GM12878 (cell line): Measurements from ENCODE around the gene IMMP2L. TPM values are rescaled to one million over a fixed set of nuclear protein-coding genes. Genes with fewer than 3 reads are reported as not detected.

Source experiments
- ATAC-seq: fragments of 200-7000 bp; cut with Tn5 transposase; 3 replicates; pipeline ENCODE4 v1.9.1; 2020; ENCODE audit warnings: mild to moderate bottlenecking, moderate library complexity
- BruUV-seq: library from RNA; stranded (reverse); fragments of 400-500 nt; replicated peaks from 2 replicates; lab custom pipeline; 2021; lab: Mats Ljungman, UMichigan
- CTCF ChIA-PET: fragments of 300-600 bp; sonication (Branson Sonifier 250); formaldehyde crosslinking; extraction: SDS; loops from one replicate; lab custom pipeline; 2021; ENCODE audit warnings: inconsistent platforms; lab: Yijun Ruan, JAX
- POLR2A ChIA-PET: fragments of 350-600 bp; formaldehyde crosslinking; extraction: SDS; loops from one replicate; lab custom pipeline; 2021; ENCODE audit warnings: inconsistent platforms; lab: Charles Lee
- RAD21 ChIA-PET: fragments of 300-600 bp; sonication (Branson Sonifier 250); formaldehyde crosslinking; loops from one replicate; lab custom pipeline; 2023; ENCODE audit warnings: antibody characterized with exemption; ENCODE audit not compliant: unreplicated experiment; lab: Charles Lee
- SMC1A ChIA-PET: fragments of 300-600 bp; sonication (Branson Sonifier 250); formaldehyde crosslinking; loops from one replicate; lab custom pipeline; 2023; ENCODE audit not compliant: unreplicated experiment, uncharacterized antibody; lab: Charles Lee
- DNase-seq: peaks from one replicate; pipeline ENCODE4 v3.0.0-alpha.2; 2011; ENCODE audit warnings: low read depth, low spot score
- FAIRE-seq: peaks from 3 replicates; lab custom pipeline; 2011; peaks lifted over from hg19 to GRCh38; lab: Jason Lieb, UNC
- H2AFZ ChIP-seq: 2 replicates; pipeline ENCODE4 v1.6.0; 2011; ENCODE audit warnings: low read depth, low read length, control low read depth; ENCODE audit not compliant: control insufficient read depth
- H3K27ac ChIP-seq: 2 replicates; pipeline ENCODE4 v1.5.1; 2011; ENCODE audit warnings: control low read depth; ENCODE audit not compliant: control insufficient read depth, insufficient read depth
- H3K27me3 ChIP-seq, 2 experiments: replicated peaks in 1 of 2; 2 replicates each; pipeline versions ENCODE4 v1.6.0 to v1.6.1; 2011; ENCODE audit warnings: low read length in 1 of 2; ENCODE audit not compliant: control insufficient read depth in 2 of 2, insufficient read depth in 2 of 2
- H3K36me3 ChIP-seq, 2 experiments: 2 replicates each; pipeline ENCODE4 v1.5.1; 2011; ENCODE audit warnings: low read length in 1 of 2; ENCODE audit not compliant: control insufficient read depth in 2 of 2, insufficient read depth in 2 of 2
- H3K4me1 ChIP-seq: 2 replicates; pipeline ENCODE4 v1.6.1; 2011; ENCODE audit warnings: mild to moderate bottlenecking, low read length, moderate library complexity, mixed read lengths; ENCODE audit not compliant: control insufficient read depth, insufficient read depth
- H3K4me2 ChIP-seq: 2 replicates; pipeline ENCODE4 v1.6.0; 2011; ENCODE audit warnings: control low read depth; ENCODE audit not compliant: control insufficient read depth, insufficient read depth
- H3K4me3 ChIP-seq: fragments of 200-600 bp; sonication (generic); 2 replicates; pipeline ENCODE4 v1.5.1; 2016
- H3K79me2 ChIP-seq: 2 replicates; pipeline ENCODE4 v1.6.0; 2011; ENCODE audit warnings: low read length; ENCODE audit not compliant: control insufficient read depth, insufficient read depth
- H3K9ac ChIP-seq: 2 replicates; pipeline ENCODE4 v1.8.0; 2011; ENCODE audit warnings: low read length, control low read depth, mixed read lengths; ENCODE audit not compliant: control insufficient read depth, insufficient read depth
- H3K9me3 ChIP-seq: replicated peaks from 3 replicates; pipeline ENCODE4 v1.5.1; 2011; ENCODE audit warnings: mild to moderate bottlenecking, low read length; ENCODE audit not compliant: control insufficient read depth, insufficient read depth
- H4K20me1 ChIP-seq: 2 replicates; pipeline ENCODE4 v1.6.0; 2011; ENCODE audit not compliant: control insufficient read depth, insufficient read depth
- ATF7 ChIP-seq: fragments of 450-650 bp; IDR thresholded peaks from 2 replicates; pipeline ENCODE4 v1.6.1; 2016; ENCODE audit warnings: low read depth, mild to moderate bottlenecking
- BCL11A ChIP-seq: IDR thresholded peaks from 2 replicates; pipeline ENCODE4 v1.6.1; 2011; ENCODE audit warnings: low read depth, low read length
- BMI1 ChIP-seq: fragments of 450-650 bp; IDR thresholded peaks from 2 replicates; pipeline ENCODE4 v1.6.1; 2016; ENCODE audit warnings: mild to moderate bottlenecking, moderate library complexity, borderline replicate concordance
- CREM ChIP-seq: IDR thresholded peaks from 2 replicates; pipeline ENCODE4 v1.6.1; 2014; ENCODE audit warnings: antibody characterized with exemption, low read depth
- EP300 ChIP-seq, 2 experiments: fragments of 150-350 bp in 1 of 2; IDR thresholded peaks; 2 replicates each; pipeline ENCODE4 v1.6.1; 2011 to 2012; ENCODE audit warnings: low read depth in 2 of 2, low read length in 2 of 2, borderline replicate concordance in 1 of 2, improper control_type of control experiment in 1 of 2, inconsistent platforms in 1 of 2; ENCODE audit not compliant: control insufficient read depth in 1 of 2
- ETV6 ChIP-seq, 2 experiments: fragments of 450-650 bp in 1 of 2; IDR thresholded peaks in 1 of 2; conservative IDR thresholded peaks in 1 of 2; 2 replicates each; pipeline ENCODE4 v1.6.1; 2014; ENCODE audit warnings: antibody characterized with exemption in 1 of 2, borderline replicate concordance in 1 of 2, low read depth in 1 of 2, mild to moderate bottlenecking in 1 of 2, moderate library complexity in 1 of 2
- IKZF1 ChIP-seq: fragments of 450-650 bp; conservative IDR thresholded peaks from 2 replicates; pipeline ENCODE4 v1.6.1; 2017; ENCODE audit warnings: antibody characterized with exemption, mild to moderate bottlenecking
- IKZF2 ChIP-seq, 2 experiments: fragments of 450-650 bp; IDR thresholded peaks; 2 replicates each; pipeline ENCODE4 v1.6.1; 2017; ENCODE audit warnings: mild to moderate bottlenecking in 2 of 2, moderate library complexity in 2 of 2
- IRF4 ChIP-seq: IDR thresholded peaks from 2 replicates; pipeline ENCODE4 v1.6.1; 2011; ENCODE audit warnings: low read depth, low read length
- MXI1 ChIP-seq: fragments of 150-350 bp; IDR thresholded peaks from 2 replicates; pipeline ENCODE4 v1.6.1; 2011; ENCODE audit warnings: low read depth, mild to moderate bottlenecking, inconsistent platforms, low read length, improper control_type of control experiment
- NFIC ChIP-seq: IDR thresholded peaks from 2 replicates; pipeline ENCODE4 v1.6.1; 2012; ENCODE audit warnings: low read depth, mild to moderate bottlenecking, inconsistent platforms, low read length, moderate library complexity
- NR2F1 ChIP-seq: fragments of 450-650 bp; conservative IDR thresholded peaks from 2 replicates; pipeline ENCODE4 v1.6.1; 2017; ENCODE audit warnings: mild to moderate bottlenecking
- PAX5 ChIP-seq: IDR thresholded peaks from 2 replicates; pipeline ENCODE4 v1.6.1; 2011; ENCODE audit warnings: low read depth, low read length, borderline replicate concordance
- PAX8 ChIP-seq: fragments of 450-650 bp; IDR thresholded peaks from 2 replicates; pipeline ENCODE4 v1.6.1; 2017; ENCODE audit warnings: mild to moderate bottlenecking, moderate library complexity
- RB1 ChIP-seq: fragments of 450-650 bp; formaldehyde crosslinking; IDR thresholded peaks from 2 replicates; pipeline ENCODE4 v1.6.1; 2017; ENCODE audit warnings: mild to moderate bottlenecking, borderline replicate concordance
- SMAD1 ChIP-seq: fragments of 450-650 bp; IDR thresholded peaks from 2 replicates; pipeline ENCODE4 v1.6.1; 2018; ENCODE audit warnings: mild to moderate bottlenecking, low read depth; ENCODE audit not compliant: partially characterized antibody
- SREBF2 ChIP-seq: IDR thresholded peaks from 2 replicates; pipeline ENCODE4 v1.6.1; 2012; ENCODE audit warnings: mild to moderate bottlenecking, low read length
- SUPT20H ChIP-seq: IDR thresholded peaks from 2 replicates; pipeline ENCODE4 v1.6.1; 2011; ENCODE audit warnings: low read depth, mild to moderate bottlenecking, low read length, moderate library complexity, borderline replicate concordance; ENCODE audit not compliant: control insufficient read depth
- TAF1 ChIP-seq: IDR thresholded peaks from 2 replicates; pipeline ENCODE4 v1.6.1; 2011; ENCODE audit warnings: mild to moderate bottlenecking, low read depth, low read length, borderline replicate concordance
- ZNF24 ChIP-seq: fragments of 450-650 bp; IDR thresholded peaks from 2 replicates; pipeline ENCODE4 v1.6.1; 2017; ENCODE audit warnings: antibody characterized with exemption, mild to moderate bottlenecking
- ZNF622 ChIP-seq: fragments of 450-650 bp; IDR thresholded peaks from 2 replicates; pipeline ENCODE4 v1.6.1; 2017; ENCODE audit warnings: mild to moderate bottlenecking, inconsistent platforms
- ZSCAN29 ChIP-seq: fragments of 450-650 bp; IDR thresholded peaks from 2 replicates; pipeline ENCODE4 v1.6.1; 2017; ENCODE audit warnings: mild to moderate bottlenecking, moderate library complexity
- WGBS: methylation state at CpG from one replicate; pipeline ENCODE4 v1.1.6; 2016; ENCODE audit warnings: low lambda C conversion rate; ENCODE audit not compliant: insufficient replicate concordance, insufficient coverage; ENCODE audit errors: missing lambda C conversion rate; 5-methylcytosine and 5-hydroxymethylcytosine counted together
- in situ Hi-C: fragments of 300-500 bp; cut with MboI; formaldehyde crosslinking; loops from 9 replicates; pipeline ENCODE4 v1.14.3; 2018; ENCODE audit warnings: mixed read lengths
- intact Hi-C: fragments of 100-400 bp; cut with micrococcal nuclease; formaldehyde crosslinking; loops from one replicate; pipeline ENCODE4 v1.14.2; 2022; ENCODE audit not compliant: unreplicated experiment
- polyA plus RNA-seq, 11 experiments: library from polyadenylated mRNA; depleted of rRNA in 4 of 11; unstranded in 6 of 11; stranded (reverse) in 5 of 11; fragments of >200 nt; fragmentation: Nextera tagmentation in 4 of 11; fragmentation: Illumina TruSeq in 1 of 11; extraction: Ambion mirVana in 4 of 11; extraction: Trizol in 1 of 11; gene quantifications; 1 replicate in 1 of 11; 2 replicates in 10 of 11; pipeline versions ENCODE4 v1.2.1 to v1.2.3, GENCODE V29; 2011 to 2016; ENCODE audit warnings: inconsistent platforms in 2 of 11, missing spikeins in 2 of 11, low read depth in 1 of 11
- total RNA-seq, 4 experiments: library from RNA; depleted of rRNA in 3 of 4; stranded (reverse); fragments of >200 nt in 3 of 4; fragmentation: Illumina TruSeq in 1 of 4; extraction: Trizol in 1 of 4; gene quantifications; 2 replicates each; pipeline versions ENCODE4 v1.2.1 to v1.2.3, GENCODE V29; 2013 to 2021
- TF ChIP-seq, protein P1 (sequence below): fragments of 450-650 bp; IDR thresholded peaks from 2 replicates; pipeline ENCODE4 v1.6.1; 2016; ENCODE audit warnings: mild to moderate bottlenecking
- TF ChIP-seq, protein P2 (sequence below): IDR thresholded peaks from 2 replicates; pipeline ENCODE4 v1.6.1; 2011; ENCODE audit warnings: borderline replicate concordance, low read depth, mild to moderate bottlenecking, moderate library complexity, low read length; ENCODE audit not compliant: insufficient read depth, poor library complexity, severe bottlenecking

Gene IMMP2L
- total and polyA plus RNA-seq, 10 of the 15 experiments (the other 5 are each of a cell fraction or from before 2014, with no cell fraction given) = 12.6 to 46.3 (median 19.6) TPM

- CTCF ChIA-PET = interaction anchor here (0.6 to 0.7 kb wide), 2 partner anchors 33 to 1943 kb away, joined by 3 to 4 read pairs; no protein-coding TSS in a partner anchor
- WGBS = 62% methylated on average over 2 of the region's 2 CpGs
- no peak for TF ChIP-seq ETV6 (conservative IDR thresholded peaks at IDR 0.05 in 1 of 2, IDR thresholded peaks at IDR 0.05 in 1 of 2; ENCODE audit: borderline replicate concordance in 1 of 2, low read depth in 1 of 2)
- TF ChIP-seq ZSCAN29 = no peak
- no peak for TF ChIP-seq RB1
- no peak for TF ChIP-seq MXI1
- no peak for TF ChIP-seq PAX8
- 0 out of 2 replicates have a peak, but pooled peaks have one; percentile 20 for TF ChIP-seq NR2F1
- 0 out of 2 replicates have a peak, but pooled peaks have one; percentile 50 for TF ChIP-seq ZNF24
- TF ChIP-seq IRF4 = 0 out of 2 replicates have a peak, but pooled peaks have one; percentile 21
- peak; percentile 55; the same call in 1 of the 2 replicates for TF ChIP-seq NFIC
- no peak for TF ChIP-seq TAF1
- TF ChIP-seq BCL11A = peak; percentile 84
- peak; percentile 67; the same call in 1 of the 2 replicates for TF ChIP-seq BMI1
- peak; percentile 53 to 71; a peak in 3 of 4 replicates for TF ChIP-seq EP300 (IDR thresholded peaks at IDR 0.05; ENCODE audit: borderline replicate concordance in 1 of 2, control insufficient read depth in 1 of 2, low read depth in 2 of 2, low read length in 2 of 2)
- TF ChIP-seq PAX5 = no peak
- no peak for TF ChIP-seq CREM
- peak; percentile 46; the same call in 1 of the 2 replicates for TF ChIP-seq IKZF1
- no peak for TF ChIP-seq SREBF2
- TF ChIP-seq, protein P1, sequence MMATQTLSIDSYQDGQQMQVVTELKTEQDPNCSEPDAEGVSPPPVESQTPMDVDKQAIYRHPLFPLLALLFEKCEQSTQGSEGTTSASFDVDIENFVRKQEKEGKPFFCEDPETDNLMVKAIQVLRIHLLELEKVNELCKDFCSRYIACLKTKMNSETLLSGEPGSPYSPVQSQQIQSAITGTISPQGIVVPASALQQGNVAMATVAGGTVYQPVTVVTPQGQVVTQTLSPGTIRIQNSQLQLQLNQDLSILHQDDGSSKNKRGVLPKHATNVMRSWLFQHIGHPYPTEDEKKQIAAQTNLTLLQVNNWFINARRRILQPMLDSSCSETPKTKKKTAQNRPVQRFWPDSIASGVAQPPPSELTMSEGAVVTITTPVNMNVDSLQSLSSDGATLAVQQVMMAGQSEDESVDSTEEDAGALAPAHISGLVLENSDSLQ = peak; percentile 45
- no peak for TF ChIP-seq ZNF622
- no peak for TF ChIP-seq SUPT20H
- TF ChIP-seq, protein P2, sequence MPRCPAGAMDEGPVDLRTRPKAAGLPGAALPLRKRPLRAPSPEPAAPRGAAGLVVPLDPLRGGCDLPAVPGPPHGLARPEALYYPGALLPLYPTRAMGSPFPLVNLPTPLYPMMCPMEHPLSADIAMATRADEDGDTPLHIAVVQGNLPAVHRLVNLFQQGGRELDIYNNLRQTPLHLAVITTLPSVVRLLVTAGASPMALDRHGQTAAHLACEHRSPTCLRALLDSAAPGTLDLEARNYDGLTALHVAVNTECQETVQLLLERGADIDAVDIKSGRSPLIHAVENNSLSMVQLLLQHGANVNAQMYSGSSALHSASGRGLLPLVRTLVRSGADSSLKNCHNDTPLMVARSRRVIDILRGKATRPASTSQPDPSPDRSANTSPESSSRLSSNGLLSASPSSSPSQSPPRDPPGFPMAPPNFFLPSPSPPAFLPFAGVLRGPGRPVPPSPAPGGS = no peak
- TF ChIP-seq SMAD1 = no peak
- 0 out of 2 replicates have a peak, but pooled peaks have one; percentile 35 for TF ChIP-seq ATF7
- peak; percentile 61 to 72; a peak in 3 of 4 replicates for TF ChIP-seq IKZF2 (IDR thresholded peaks at IDR 0.05)
Observed at GRCh38 chr7:110918949-110919548, 643.2 kb downstream of the IMMP2L start.

More at GRCh38 chr7:110918949-110919548, 643.2 kb downstream of the IMMP2L start:
- Histone ChIP-seq H3K27ac (no peak overlapping the region), H3K36me3 (no peaks in the 10 kb centered on the region), H3K4me1 (no peaks in the 10 kb centered on the region), H3K4me2 (no peak overlapping the region), H3K9me3 (no peaks in the 10 kb centered on the region), H2AFZ (no peak overlapping the region), H3K27me3 (no peaks in the 10 kb centered on the region), H4K20me1 (no peaks in the 10 kb centered on the region), H3K4me3 (no peak overlapping the region), H3K9ac (no peak overlapping the region), H3K79me2 (no peaks in the 10 kb centered on the region)
- ChIA-PET RAD21 (no interaction called here), SMC1A (interaction anchor here (1.1 kb wide), 1 partner anchor 9 kb away, joined by 3 read pairs; no protein-coding TSS in a partner anchor), POLR2A (interaction anchor here (0.7 kb wide), 1 partner anchor 157 kb away, joined by 4 read pairs; no protein-coding TSS in a partner anchor)
- FAIRE-seq (peak; percentile 75), ATAC-seq (peak; percentile 93), DNase-seq (peak; percentile 28)
- in situ Hi-C loops (no loop called here), intact Hi-C loops (loop anchor here (5.0 kb wide), 2 partner anchors 163 to 242 kb away; no protein-coding TSS in a partner anchor)
- no TSS peak for BruUV-seq
